Stimulated activated CD8-positive, alpha-beta memory T cell treated with anti-CD3 and anti-CD28 coated beads, Interleukin-15, amount 100 ng/mL, for 48 hours (primary cell): ENCODE data around the gene HLA-DOB.
A peak's percentile ranks its signal among the peaks of the same experiment; 100 is the strongest.

Experiments used
- DNase-seq, 2 donors: peaks; one replicate each; pipeline ENCODE4 v3.0.0-alpha.2; 2020; ENCODE audit warnings: low read depth in 2 of 2

HLA-DOB gene

DNA sequence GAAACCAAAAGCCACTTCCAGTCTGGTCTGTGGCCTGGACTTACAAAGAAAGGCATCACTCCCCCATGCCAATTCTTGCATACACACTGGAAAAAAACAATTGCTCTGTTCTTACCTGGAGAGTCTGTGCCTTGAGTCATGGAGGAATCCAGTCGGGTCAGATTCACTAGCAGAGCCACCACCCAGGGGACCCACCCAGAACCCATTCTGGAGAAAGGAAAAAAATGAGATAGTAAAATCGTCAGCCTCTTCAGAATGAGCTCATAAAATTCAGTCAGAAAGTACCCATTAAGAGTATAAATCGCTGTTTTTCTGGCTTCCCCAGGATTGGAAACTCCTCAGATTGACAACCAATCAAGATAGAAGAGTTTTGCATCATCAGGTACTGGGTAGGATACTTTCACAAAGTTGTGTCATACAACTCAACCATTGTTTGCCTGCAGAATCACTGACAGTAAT lies at the start of gene HLA-DOB:
Gene HLA-DOB (minus strand): TSS at position 257 of the 459 bp plus-strand sequence. CDS start 51 bp downstream, at position 206.
- DNase-seq = no peak

DNA sequence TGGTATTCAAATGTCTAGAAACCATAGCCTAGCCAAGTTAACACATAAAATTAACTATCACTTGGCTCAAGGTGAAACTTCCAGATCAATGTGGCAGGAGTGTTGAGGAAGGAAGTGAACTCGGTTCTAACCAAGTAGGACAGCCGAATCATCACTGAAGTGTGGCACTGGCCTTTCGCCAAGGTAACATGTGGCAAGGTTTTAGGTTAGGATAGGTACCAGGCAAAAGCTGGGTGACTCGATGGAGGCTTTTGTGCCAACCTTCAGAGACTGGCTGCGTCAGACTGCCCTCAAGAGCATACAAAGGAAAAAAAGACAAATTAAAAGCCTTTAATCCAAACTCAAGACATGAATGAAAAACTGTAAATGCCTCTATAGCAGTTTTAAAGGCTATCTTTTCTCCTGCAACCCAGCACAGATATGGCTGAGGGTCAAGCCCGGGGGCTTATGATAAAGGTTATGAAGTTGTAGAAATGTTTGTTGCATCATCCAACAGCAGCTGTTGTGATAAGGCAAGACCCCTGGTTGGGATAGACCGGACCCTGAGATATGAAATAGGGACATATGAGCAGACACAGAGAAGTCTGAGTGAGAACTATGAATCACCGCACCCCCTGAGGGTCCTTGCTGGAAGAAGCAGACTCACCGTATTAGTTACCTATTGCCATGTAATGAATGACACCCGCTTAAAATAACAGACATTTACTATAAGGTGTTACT lies 49.1 kb upstream of the HLA-DOB start:
- DNase-seq = no peak

DNA sequence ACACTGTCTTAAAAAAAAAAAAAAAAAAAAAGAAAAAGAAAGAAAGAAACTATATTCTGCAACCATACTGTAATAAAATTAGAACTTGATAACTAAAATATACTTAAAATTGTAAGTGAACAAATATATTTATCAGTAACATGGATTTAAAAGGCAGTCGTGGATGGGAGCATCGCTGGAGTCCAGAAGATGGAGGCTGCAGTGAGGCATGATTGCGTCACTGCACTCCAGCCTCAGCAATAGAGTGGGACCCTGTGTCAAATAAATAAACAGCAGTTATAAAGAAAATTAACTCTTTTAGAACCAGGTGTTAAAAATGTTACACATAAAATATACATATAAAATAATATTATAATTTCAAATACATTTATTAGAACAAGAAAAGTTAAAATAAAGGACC lies 45.9 kb upstream of the HLA-DOB start:
- no peak for DNase-seq

DNA sequence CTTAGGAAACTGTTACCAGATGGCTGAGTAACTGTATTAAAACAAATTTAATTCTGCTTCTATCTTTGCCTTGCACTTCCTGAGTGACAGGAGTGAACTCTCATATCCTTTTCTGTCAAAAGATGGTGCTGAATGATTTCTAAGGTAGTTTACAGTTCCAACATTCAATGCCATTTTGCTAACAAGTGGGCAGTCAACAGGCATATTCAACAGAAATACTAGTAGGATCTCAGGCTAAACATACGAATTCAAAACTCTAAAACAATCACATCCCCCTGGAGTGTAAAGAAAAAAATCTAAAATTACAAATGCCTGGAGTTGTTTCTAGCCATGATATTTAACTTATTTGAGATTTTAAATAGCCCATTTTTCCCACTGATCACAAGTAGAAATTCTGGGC lies 43.9 kb upstream of the HLA-DOB start:
- DNase-seq = no peak

DNA sequence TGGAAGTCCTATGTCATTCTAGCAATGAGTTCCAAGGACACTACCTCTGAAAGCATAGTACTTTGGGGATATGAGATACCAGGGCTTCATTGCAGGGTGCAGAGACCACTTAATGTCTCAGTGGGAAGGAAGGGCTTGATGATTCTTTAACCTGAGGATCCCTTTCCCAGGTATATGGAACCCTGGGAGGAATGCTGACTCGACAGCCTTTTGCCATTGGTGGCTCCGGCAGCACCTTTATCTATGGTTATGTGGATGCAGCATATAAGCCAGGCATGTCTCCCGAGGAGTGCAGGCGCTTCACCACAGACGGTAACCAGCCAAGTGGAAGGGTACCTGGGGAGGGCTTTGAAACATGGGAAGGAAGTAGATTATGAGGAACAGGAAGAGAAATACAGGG lies 41.4 kb upstream of the HLA-DOB start:
- no peak for DNase-seq

DNA sequence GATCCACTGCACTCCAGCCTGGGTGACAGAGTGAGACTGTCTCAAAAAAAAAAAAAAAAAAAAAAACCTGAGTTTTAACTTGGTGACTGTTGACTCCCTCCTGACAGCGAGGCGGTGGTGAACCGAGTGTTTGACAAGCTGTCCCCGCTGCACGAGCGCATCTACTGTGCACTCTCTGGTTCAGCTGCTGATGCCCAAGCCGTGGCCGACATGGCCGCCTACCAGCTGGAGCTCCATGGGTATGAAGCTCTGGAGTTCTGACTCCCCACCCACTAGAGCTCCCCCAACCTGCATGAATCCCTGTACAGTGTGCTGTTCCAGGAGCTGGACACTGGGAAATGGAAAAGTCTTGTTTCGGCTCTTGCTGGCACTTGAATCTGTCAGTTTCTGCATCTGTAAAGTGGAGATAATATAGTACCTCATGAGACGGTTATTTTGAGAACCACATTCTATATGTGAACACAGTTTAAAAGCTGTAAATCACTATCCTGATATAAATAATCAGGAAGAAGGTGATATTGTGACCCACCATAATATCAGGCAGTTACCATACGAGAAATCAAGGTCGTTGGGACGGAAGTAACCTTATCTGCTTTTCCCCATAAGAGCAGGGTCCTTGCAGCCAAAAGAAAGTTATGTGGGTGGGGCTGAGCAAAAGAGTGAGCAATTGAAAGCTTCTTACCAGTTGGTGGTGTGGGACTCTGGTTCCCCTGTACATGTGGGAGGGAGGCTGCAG lies 40.5 kb upstream of the HLA-DOB start:
- no peak for DNase-seq

DNA sequence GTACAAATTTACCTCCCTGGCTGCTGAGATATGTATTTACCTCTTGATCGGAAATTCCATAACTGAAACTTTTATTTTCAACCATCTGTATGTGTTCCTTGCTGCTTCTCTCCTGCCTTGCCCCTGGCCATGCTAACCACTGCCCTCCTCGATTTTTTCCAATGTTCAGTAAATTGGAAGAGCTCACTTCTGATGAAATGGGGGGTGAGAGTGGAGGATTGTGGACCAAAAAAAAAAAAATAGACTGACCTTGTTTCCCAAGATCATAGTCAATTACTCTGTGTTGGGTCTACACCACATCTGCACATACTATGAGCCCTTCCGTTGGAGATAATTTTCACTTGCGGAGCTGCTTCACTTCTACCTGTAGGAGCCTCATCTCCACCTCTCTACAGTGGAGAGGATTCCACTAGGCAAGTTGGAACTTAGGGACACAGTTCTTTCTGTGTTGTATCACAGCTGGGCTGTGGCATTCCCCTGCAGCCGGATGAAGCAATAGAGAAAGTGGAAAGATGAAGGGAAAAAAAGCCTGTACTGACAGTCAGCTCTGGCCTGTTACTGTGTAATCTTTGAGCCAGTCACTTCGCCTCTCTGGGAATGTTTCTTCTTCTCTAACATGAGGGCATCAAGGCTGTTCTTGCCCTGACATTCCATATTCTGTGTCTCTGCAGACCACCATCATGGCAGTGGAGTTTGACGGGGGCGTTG lies 38.8 kb upstream of the HLA-DOB start:
- DNase-seq = no peak

DNA sequence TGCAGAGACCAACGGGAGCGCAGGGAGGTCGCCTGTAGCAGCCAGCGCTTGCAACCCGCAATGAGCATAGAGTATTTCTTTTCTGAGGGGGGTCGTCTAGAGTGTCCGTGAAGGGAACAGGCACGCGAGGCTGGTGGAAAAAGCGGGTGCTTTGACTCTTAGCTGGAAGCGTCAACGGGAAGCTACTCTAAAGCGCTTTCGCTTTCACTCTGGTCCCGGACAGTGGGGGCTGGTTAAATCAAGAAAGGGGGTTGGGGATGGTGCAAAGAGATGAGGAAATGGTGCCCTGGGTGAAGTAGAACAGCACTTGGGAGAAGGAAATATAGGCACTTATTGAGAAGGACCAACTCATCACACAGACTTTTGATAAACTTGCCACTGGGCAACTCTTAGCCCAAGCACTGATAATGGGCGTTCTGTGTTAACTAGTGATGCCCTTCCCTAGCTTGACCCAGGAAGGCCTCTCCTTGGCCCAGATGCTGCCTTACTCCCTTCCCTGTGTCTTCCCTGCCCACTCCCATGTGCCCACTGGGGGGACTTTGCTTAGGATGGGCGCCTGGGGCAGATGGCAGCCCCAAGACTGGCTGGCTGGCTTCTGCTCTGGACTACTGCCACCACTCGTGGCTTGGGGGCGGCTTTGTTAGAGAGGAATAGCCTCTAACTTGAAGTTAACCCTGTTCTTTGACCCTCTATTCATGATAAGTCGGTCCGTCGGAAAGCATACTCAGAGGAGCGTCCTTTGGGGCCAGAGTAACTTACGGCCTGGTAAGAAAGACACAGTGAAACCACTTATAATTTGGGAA lies 37.8 kb upstream of the HLA-DOB start:
- peak; percentile 42 to 44 for DNase-seq

DNA sequence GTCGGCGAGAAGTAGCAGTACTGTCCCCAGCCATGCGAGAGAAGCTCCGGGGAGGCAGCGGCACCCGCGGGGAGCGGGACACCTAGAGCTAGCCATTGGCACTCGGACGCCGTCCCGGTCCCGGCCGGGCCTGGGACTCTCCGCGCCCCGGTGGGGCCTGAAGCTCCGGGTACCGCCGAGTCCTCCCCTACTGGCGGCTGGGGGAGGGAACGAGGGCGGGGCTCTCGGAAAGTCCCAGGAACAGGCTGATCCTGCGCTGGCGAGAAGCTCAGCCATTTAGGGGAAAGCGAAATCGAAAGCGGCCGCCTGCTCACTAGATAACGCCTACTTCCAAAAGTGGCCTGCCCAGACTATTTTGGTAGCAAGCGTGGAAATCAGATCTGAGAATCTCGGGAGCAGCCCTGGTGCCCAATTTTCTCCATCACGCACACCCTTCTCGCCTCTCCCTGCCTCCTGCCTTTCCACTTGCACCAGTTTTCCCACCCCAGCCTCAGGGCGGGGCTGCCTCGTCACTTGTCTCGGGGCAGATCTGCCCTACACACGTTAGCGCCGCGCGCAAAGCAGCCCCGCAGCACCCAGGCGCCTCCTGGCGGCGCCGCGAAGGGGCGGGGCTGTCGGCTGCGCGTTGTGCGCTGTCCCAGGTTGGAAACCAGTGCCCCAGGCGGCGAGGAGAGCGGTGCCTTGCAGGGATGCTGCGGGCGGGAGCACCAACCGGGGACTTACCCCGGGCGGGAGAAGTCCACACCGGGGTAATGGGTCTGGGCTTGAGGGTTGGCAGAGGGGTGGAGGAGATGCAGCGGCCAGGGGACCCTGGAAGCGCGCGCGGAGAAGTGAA lies 37.0 kb upstream of the HLA-DOB start, which contains the start of the genes PSMB9 and TAP1:
Gene PSMB9 (plus strand): TSS at position 652 of the 835 bp plus-strand sequence. CDS start 38 bp downstream, at position 690.
Gene TAP1 (minus strand): TSS at position 164 of the 835 bp plus-strand sequence. CDS start 68 bp downstream, at position 96.
- peak; percentile 92 for DNase-seq

DNA sequence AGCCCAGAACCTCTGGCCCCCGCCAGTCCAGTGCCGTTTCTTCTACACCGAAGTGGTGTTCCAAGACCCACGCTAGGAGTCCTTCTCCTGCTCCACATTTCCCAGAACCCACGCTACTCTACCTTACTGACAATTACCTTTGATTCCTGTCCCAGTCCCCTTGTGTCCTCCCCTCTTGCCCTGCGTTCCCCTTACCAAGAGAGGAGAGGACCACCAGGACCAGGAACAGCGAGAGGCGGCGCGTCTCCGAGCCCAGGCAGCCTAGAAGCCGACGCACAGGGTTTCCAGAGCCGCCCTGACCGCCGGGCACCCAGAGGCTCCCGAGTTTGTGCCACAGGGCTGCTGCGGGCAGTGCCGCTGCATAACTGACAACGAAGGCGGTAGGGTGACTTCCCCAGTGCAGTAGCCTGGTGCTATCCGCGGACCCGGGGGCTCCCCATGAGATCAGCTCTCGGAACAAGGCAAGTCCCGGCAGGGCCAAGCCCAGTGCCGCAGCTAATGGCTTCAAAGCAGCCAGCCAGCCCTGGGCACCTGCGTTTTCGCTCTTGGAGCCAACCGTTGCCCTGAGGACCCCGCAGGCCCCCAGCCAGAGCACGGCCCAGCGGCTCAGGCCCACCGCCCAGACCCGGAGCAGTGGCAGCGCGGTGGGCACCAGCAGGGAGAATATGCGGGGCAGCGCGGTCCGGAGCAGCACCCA lies 36.2 kb upstream of the HLA-DOB start:
- peak; percentile 50 to 54 for DNase-seq

DNA sequence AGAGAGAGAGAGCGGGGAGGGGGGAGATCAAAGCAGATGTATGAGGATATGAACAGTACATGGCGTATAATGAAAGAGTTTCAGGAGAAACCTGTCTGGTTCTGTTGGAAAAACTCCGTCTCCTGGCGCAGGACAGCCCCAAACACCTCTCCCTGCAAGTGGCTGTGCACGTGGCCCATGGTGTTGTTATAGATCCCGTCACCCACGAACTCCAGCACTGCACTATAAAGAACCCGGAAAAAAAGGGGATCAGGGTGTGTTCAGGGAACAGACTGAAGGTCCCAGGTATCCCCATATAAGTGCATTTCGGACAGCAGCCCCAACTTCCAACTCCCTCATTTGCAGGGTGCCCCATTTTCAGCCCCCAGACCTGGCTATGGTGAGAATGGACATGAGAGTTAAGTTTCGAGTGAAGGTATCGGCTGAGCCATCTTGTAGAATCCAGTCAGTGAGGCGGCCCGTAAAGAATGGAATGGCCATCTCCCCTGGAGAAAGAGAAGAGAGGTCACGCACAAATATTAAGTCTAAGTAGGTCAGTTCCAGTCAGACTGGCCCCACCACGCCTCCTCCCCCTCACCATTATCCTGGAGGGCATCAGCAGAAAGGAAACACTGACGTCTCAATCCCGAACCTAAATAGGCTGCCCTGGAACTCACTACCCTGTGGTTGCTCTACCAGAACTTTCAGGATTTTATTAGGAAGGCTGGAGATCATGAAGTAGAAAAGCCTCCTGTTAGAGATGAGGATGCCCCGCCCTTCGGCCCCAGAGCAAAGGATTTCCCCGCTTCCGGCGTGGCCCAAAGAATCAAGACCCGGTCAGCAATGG lies 35.4 kb upstream of the HLA-DOB start:
- no peak for DNase-seq

DNA sequence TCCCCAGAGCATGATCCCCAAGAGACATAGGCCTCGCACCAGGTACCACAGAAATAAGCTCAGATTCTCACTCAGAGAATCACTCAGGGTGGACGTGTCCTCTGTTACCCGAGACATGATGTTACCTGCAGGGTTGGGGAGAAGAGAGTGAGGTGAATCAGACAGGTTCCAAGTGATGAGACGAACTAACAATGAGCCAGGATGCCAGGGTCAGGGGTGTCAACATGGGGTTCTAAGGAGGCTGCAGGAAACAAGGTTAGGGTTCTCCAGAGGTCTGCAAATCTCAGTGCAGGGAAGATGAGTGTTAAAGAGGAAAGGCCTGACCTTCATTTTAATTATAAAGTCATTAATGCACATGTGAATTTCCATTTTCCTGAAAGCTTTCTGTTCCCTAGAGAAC lies 34.2 kb upstream of the HLA-DOB start:
- no peak for DNase-seq

DNA sequence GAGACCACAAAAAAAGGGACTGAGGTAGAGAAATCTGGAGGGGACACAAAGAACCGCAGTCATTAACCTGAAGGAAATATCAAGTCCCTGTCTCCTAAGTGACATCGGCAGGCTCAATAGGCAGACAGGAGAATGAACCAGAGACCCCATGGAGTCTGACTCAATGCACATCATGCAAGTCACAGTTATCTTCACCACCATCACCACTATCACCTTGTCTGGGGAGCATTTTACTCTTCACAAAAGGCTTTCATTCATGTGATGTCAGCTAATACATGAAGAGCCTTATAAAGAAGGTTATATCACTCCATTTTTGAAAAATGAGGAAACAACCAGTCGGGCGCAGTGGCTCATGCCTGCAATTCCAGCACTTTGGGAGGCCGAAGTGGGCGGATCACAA lies 32.3 kb upstream of the HLA-DOB start:
- no peak for DNase-seq

DNA sequence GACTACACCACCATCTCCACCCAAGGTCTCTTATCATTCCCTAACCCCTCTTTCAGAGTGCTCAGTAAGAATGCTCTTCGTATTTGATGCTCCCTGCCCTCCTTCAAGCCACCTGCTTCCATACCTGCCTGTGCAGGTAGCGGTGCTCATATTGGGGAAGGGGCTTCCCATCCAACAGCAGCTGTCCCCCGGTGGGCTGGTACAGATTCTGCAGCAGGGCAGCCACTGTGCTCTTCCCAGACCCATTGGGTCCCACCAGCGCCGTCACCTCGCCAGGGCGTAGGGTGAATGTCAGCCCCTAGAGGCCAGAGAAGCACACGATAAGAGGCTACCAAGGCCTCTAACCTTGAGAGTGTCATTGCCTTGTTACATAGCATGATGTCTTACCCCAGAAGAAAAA lies 31.0 kb upstream of the HLA-DOB start:
- no peak for DNase-seq

DNA sequence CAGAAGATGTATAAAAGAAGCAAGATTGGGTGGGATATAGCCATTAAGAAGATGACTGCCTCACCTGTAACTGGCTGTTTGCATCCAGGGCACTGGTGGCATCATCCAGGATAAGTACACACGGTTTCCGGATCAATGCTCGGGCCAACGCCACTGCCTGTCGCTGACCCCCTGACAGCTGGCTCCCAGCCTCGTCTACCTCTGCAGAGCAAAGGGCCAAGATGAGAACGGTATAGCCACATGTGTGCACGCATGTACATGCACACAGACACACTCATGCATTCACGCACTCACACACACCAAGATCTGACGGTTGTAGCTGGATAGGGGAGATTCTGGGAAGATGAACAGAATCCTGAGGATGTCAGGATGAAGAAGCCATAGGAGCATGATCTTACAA lies 30.2 kb upstream of the HLA-DOB start:
- no peak for DNase-seq

DNA sequence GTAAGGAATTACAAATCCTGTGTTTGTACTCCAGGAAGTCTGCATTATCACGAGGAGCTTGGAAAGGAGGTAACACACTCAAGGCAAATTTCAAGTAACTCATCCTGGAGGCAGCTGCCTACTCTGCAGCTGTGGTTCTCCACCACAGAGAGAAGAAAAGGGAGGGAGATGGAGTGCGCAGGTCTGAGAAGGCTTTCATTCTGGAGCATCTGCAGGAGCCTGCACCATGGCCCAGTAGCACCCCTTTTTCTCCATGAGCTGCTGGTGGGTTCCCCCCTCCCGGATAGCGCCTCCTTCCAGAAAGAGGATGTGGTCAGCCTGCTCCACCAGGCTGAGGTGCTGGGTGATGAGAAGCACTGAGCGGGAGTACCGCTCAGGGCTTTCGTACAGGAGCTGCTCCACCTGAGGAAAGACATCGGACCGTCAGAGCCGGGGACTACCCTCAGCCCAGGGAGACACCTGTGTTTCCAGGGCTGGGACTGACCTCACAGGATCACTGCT lies 28.6 kb upstream of the HLA-DOB start:
- DNase-seq = peak in 1 of 2 donors; percentile 40

DNA sequence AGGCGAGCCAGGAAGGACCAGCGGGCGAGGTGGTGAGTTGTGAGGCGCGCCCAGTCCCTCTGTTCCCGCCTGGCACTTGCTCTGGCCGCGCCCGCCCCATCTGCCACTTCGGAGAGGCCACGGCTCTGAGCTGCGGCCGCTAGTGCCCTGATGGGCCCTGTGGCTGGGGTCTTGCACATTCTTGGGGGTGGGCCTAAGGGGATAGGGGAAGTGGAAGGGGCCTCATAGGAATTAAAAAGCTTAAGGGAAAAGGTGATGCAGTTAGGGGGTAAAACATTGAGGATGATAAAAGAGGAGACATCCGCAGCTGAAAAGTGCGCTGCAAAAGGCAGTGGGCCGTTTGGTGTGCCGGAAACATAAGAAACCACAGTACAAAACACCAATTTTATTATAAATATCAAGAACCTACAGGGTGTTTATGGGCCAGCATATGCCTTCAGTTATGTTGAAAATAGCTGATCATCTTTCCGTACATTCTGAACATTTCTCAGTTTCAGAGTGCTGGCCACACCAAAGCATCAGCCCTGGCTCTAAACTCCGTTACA lies 28.1 kb upstream of the HLA-DOB start:
- DNase-seq = no peak

DNA sequence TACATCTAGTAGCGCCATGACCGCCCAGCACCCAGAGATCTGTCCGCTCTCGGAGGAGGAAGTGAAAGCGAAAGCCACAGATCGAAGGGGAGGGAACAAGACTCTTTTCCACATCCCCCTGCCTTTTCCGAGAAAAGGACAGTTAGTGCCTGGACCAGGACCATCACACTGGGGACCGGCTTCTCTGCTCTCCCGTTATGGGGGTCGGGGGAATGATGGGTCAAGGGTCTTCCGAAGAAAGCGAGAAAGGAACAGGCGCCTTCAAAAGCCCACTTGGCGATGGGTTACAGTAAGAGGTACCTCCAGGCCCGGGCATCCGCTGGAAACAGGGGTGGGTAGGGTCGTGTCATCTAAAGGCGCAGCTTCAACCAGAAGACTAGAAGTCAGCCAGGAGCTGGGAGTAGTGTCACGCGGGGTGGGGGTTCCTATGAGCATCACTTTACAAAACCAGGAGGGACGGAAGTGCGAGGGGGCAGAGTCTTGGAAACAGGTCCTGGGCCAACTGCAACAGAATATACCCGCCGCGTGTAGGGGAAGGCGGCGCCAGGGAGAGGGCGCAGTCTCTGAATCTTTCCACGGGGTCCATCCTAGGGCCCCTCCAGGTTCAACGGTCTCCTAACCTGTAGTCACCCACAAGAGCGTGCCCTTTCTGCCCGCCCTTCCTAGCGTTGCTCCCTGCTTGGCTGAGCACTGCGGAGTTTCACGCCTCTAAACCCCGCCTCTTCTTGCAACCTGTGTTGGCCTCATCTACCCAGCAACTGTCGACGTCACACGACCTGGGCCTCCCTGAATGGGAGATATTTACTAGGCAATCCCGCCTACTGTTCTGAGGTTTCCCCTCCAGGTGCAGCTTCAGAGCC lies 27.4 kb upstream of the HLA-DOB start, which contains the start of gene PSMB8:
Gene PSMB8 (minus strand): TSS at position 69 of the 860 bp plus-strand sequence. CDS start 51 bp downstream, at position 18.
- DNase-seq = peak; percentile 96
